Endothelial cell of umbilical vein (primary cell): ENCODE data around the gene RGS7BP. TPM values are rescaled to one million over a fixed set of nuclear protein-coding genes. Genes with fewer than 3 reads are reported as not detected.

Experiments used
- Bru-seq: library from RNA; stranded (reverse); fragments of 400-500 nt; gene quantifications from one replicate; lab custom pipeline; 2021; lab: Mats Ljungman, UMichigan
- BruChase-seq, 2 experiments: library from RNA; stranded (reverse); fragments of 400-500 nt; gene quantifications; one replicate each; lab custom pipeline; 2021; lab: Mats Ljungman, UMichigan
- BruUV-seq: library from RNA; stranded (reverse); fragments of 400-500 nt; replicated peaks from 2 replicates; lab custom pipeline; 2021; lab: Mats Ljungman, UMichigan
- CTCF ChIA-PET: fragments of 300-600, 350-600 bp; sonication (Branson Sonifier 250); formaldehyde crosslinking; loops from one replicate; lab custom pipeline; 2021; ENCODE audit warnings: antibody characterized with exemption, inconsistent platforms; lab: Charles Lee
- POLR2A ChIA-PET: fragments of 300-600, 350-600 bp; sonication (Branson Sonifier 250); formaldehyde crosslinking; loops from one replicate; lab custom pipeline; 2021; ENCODE audit warnings: antibody characterized with exemption, inconsistent platforms; lab: Charles Lee
- DNase-seq: peaks from one replicate; pipeline ENCODE4 v3.0.0-alpha.2; 2011; ENCODE audit warnings: low read depth, low spot score
- FAIRE-seq: peaks from 2 replicates; lab custom pipeline; 2011; peaks lifted over from hg19 to GRCh38; lab: Jason Lieb, UNC
- H2AFZ ChIP-seq: 2 replicates; pipeline ENCODE4 v1.6.0; 2012; ENCODE audit warnings: low read depth, low read length, control low read depth, inconsistent platforms
- H3K27ac ChIP-seq: 2 replicates; pipeline ENCODE4 v1.5.1; 2011; ENCODE audit warnings: low read depth, mild to moderate bottlenecking, control low read depth, low read length, moderate library complexity; ENCODE audit not compliant: insufficient read depth
- H3K27me3 ChIP-seq, 2 experiments: 2 replicates each; pipeline versions ENCODE4 v1.6.0 to v1.6.1; 2011; ENCODE audit warnings: low read length in 2 of 2, mixed read lengths in 1 of 2; ENCODE audit not compliant: control insufficient read depth in 2 of 2, insufficient read depth in 2 of 2
- H3K36me3 ChIP-seq, 2 experiments: 2 replicates in 1 of 2; 3 replicates in 1 of 2; pipeline ENCODE4 v1.5.1; 2011; ENCODE audit warnings: low read length in 2 of 2, mild to moderate bottlenecking in 1 of 2, moderate library complexity in 1 of 2; ENCODE audit not compliant: control insufficient read depth in 2 of 2, insufficient read depth in 2 of 2; ENCODE audit errors: extremely low read depth in 1 of 2
- H3K4me1 ChIP-seq: 3 replicates; pipeline ENCODE4 v1.5.1; 2011; ENCODE audit warnings: mild to moderate bottlenecking, low read length; ENCODE audit not compliant: control insufficient read depth, insufficient read depth; ENCODE audit errors: extremely low read depth
- H3K4me2 ChIP-seq: 2 replicates; pipeline ENCODE4 v1.6.1; 2011; ENCODE audit warnings: low read length, control low read depth, mixed read lengths; ENCODE audit not compliant: insufficient read depth
- H3K4me3 ChIP-seq, 3 experiments: fragments of 200-600 bp in 1 of 3; sonication (generic), shearing (Covaris generic) in 1 of 3; replicated peaks in 1 of 3; 2 replicates each; pipeline ENCODE4 v1.5.1; 2011 to 2016; ENCODE audit warnings: control low read depth in 3 of 3, low read length in 3 of 3, mild to moderate bottlenecking in 2 of 3, inconsistent platforms in 1 of 3, low read depth in 1 of 3, moderate library complexity in 1 of 3; ENCODE audit not compliant: insufficient read depth in 1 of 3
- H3K79me2 ChIP-seq: 2 replicates; pipeline ENCODE4 v1.6.0; 2012; ENCODE audit warnings: low read length, inconsistent platforms; ENCODE audit not compliant: control insufficient read depth, insufficient read depth
- H3K9ac ChIP-seq: replicated peaks from 2 replicates; pipeline ENCODE3; 2011; ENCODE audit warnings: low read length, control low read depth; ENCODE audit not compliant: insufficient read depth; ENCODE audit errors: extremely low read depth
- H3K9me1 ChIP-seq: replicated peaks from 3 replicates; pipeline ENCODE4 v1.6.0; 2011; ENCODE audit warnings: mild to moderate bottlenecking, low read length; ENCODE audit not compliant: control insufficient read depth, insufficient read depth; ENCODE audit errors: extremely low read depth
- H3K9me3 ChIP-seq: replicated peaks from 2 replicates; pipeline ENCODE4 v1.5.1; 2012; ENCODE audit warnings: low read length, inconsistent platforms; ENCODE audit not compliant: control insufficient read depth, insufficient read depth
- H4K20me1 ChIP-seq: replicated peaks from 2 replicates; pipeline ENCODE3; 2011; ENCODE audit warnings: mild to moderate bottlenecking, low read length; ENCODE audit not compliant: control insufficient read depth, insufficient read depth; ENCODE audit errors: extremely low read depth
- CTCF ChIP-seq, 2 donors: IDR thresholded peaks; 1 replicate in 1 of 2; 2 replicates in 1 of 2; pipeline ENCODE4 v1.5.1; 2011; ENCODE audit warnings: low read length in 2 of 2, mild to moderate bottlenecking in 2 of 2, moderate library complexity in 2 of 2, control low read depth in 1 of 2, inconsistent platforms in 1 of 2, low read depth in 1 of 2; ENCODE audit not compliant: insufficient read depth in 1 of 2; ENCODE audit errors: extremely low read depth in 1 of 2
- EZH2 ChIP-seq: IDR thresholded peaks from 2 replicates; pipeline ENCODE4 v1.6.1; 2012; ENCODE audit warnings: borderline replicate concordance, low read depth, mild to moderate bottlenecking, moderate library complexity, low read length, inconsistent platforms; ENCODE audit not compliant: severe bottlenecking
- FOS ChIP-seq: IDR thresholded peaks from 2 replicates; pipeline ENCODE4 v1.6.1; 2011; ENCODE audit warnings: mild to moderate bottlenecking, low read length, moderate library complexity, borderline replicate concordance; ENCODE audit not compliant: insufficient read depth
- GATA2 ChIP-seq: IDR thresholded peaks from 2 replicates; pipeline ENCODE4 v1.7.0; 2011; ENCODE audit warnings: low read depth, mild to moderate bottlenecking, moderate library complexity, mixed read lengths, low read length; ENCODE audit not compliant: insufficient read length, insufficient read depth
- JUN ChIP-seq: IDR thresholded peaks from 2 replicates; pipeline ENCODE4 v1.6.1; 2011; ENCODE audit warnings: borderline replicate concordance, low read depth; ENCODE audit not compliant: insufficient read length, insufficient read depth
- MAX ChIP-seq: IDR thresholded peaks from 2 replicates; pipeline ENCODE4 v1.6.1; 2011; ENCODE audit not compliant: insufficient read depth, insufficient read length
- MYC ChIP-seq: IDR thresholded peaks from one replicate; pipeline ENCODE4 v1.6.1; 2011; ENCODE audit warnings: mild to moderate bottlenecking, low read depth, low read length
- POLR2A ChIP-seq: IDR thresholded peaks from 2 replicates; pipeline ENCODE4 v1.6.1; 2012; ENCODE audit warnings: low read depth, mild to moderate bottlenecking, control low read depth, low read length
- POLR2AphosphoS5 ChIP-seq: IDR thresholded peaks from 2 replicates; pipeline ENCODE4 v1.6.1; 2012; ENCODE audit warnings: low read depth, mild to moderate bottlenecking, control low read depth, low read length, moderate library complexity; ENCODE audit not compliant: insufficient read depth
- dilution Hi-C: fragments of 300-500 bp; cut with MboI; formaldehyde crosslinking; loops from one replicate; pipeline ENCODE4 v1.15.0; 2019; ENCODE audit warnings: low sequenced_read_pairs; ENCODE audit not compliant: extremely low pct_ligation_motif_present
- intact Hi-C: fragments of 100-400 bp; cut with micrococcal nuclease; formaldehyde crosslinking; loops from one replicate; pipeline ENCODE4 v1.10.0; 2022
- long read RNA-seq: library from polyadenylated mRNA; stranded (forward); transcript quantifications from one replicate; pipeline ENCODE4 v2.0.0, GENCODE V29; 2021
- polyA minus RNA-seq, 3 experiments: library from RNA; depleted of rRNA, polyadenylated mRNA; stranded (reverse); fragments of >200 nt; gene quantifications; 1 replicate in 1 of 3; 2 replicates in 2 of 3; pipeline ENCODE4 v1.2.3, GENCODE V29; 2011
- polyA plus RNA-seq, 4 experiments: library from polyadenylated mRNA; depleted of rRNA in 3 of 4; stranded (reverse) in 3 of 4; unstranded in 1 of 4; fragments of >200 nt; gene quantifications; 2 replicates each; pipeline versions ENCODE4 v1.2.1 to v1.2.3, GENCODE V29; 2011 to 2012; ENCODE audit warnings: missing spikeins in 1 of 4
- total RNA-seq: library from RNA; stranded (reverse); gene quantifications from 2 replicates; pipeline ENCODE4 v1.2.3, GENCODE V29; 2021

The RGS7BP gene
- 2.0 and 4.2 TPM in 2 replicates for total RNA-seq
- 0.43 and 0.51 TPM in 2 replicates for polyA plus RNA-seq
- polyA plus RNA-seq (2011; cell fraction: cytosol; rRNA removed) = 0.52 and 0.65 TPM in 2 replicates
- polyA plus RNA-seq (2011; cell fraction: nucleus; rRNA removed) = 0.83 and 1.4 TPM in 2 replicates
- 0.48 and 0.71 TPM in 2 replicates for polyA plus RNA-seq (2012)
- 1.1 and 2.7 TPM in 2 replicates for polyA minus RNA-seq
- not detected for polyA minus RNA-seq (2011; cell fraction: cytosol; rRNA and poly(A)+ RNA removed)
- 2.4 and 2.9 TPM in 2 replicates for polyA minus RNA-seq (2011; cell fraction: nucleus; rRNA and poly(A)+ RNA removed)
- percentile 47 among the genes with signal in this experiment for Bru-seq, nascent RNA
- percentile 43 among the genes with signal in this experiment for BruChase-seq, experiment 1, labeled RNA remaining after a 6-hour chase
- percentile 39 among the genes with signal in this experiment for BruChase-seq, experiment 2, labeled RNA remaining after a 2-hour chase
- long read RNA-seq, partial matches to known transcripts = 0 of 1 reads
- long read RNA-seq, other reads (novel, unspliced or antisense) = 1 of 1 reads

- Histone ChIP-seq H3K27me3 (peaks cover 21 to 32% of the 10 kb centered on the region in 2 experiments), H3K9me3 (no peaks in the 10 kb centered on the region), H3K36me3 (no peaks in the 10 kb centered on the region), H2AFZ (peak within 1 kb of the TSS; percentile 89), H3K9ac (no peak within 1 kb of the TSS), H3K27ac (no peak within 1 kb of the TSS), H3K4me2 (peak within 1 kb of the TSS; percentile 74), H3K4me3 (peak within 1 kb of the TSS; percentile 27 to 48 (median 47)), H3K79me2 (no peaks in the 10 kb centered on the region), H3K4me1 (peaks cover 33% of the 10 kb centered on the region), H4K20me1 (no peaks in the 10 kb centered on the region), H3K9me1 (no peaks in the 10 kb centered on the region)
- FAIRE-seq (no peak), DNase-seq (peak; percentile 66)
- intact Hi-C loops = loop anchor here (1.0 to 5.0 kb wide), 8 partner anchors 46 to 976 kb away; partner anchors contain the start of genes ADAMTS6, CWC27 and SREK1IP1
- CTCF ChIA-PET = interaction anchor here (1.3 to 3.4 kb wide), 7 partner anchors 8 to 358 kb away, joined by 3 to 29 read pairs (median 6); no protein-coding TSS in a partner anchor
- BruUV-seq = no TSS peak
- POLR2A ChIA-PET = no interaction called here
- TF ChIP-seq POLR2AphosphoS5 = no peak
- no peak for TF ChIP-seq MYC
- TF ChIP-seq FOS = no peak
- no peak for TF ChIP-seq POLR2A
- no peak for TF ChIP-seq EZH2
- no peak for TF ChIP-seq CTCF (IDR thresholded peaks at IDR 0.05; ENCODE audit: extremely low read depth in 1 of 2, insufficient read depth in 1 of 2, low read depth in 1 of 2, low read length in 2 of 2)
- no peak for TF ChIP-seq GATA2
- TF ChIP-seq MAX = no peak
- TF ChIP-seq JUN = no peak
- dilution Hi-C loops = no loop called here
Measured at GRCh38 chr5:64505769-64506566, at the start of gene RGS7BP. Gene RGS7BP (plus strand): TSS chr5:64506015. CDS start chr5:64506625, 610 bp downstream.
